HEK293 (cell line): ENCODE results near the gene CNNM1.

ENCODE experiments used
- GFI1B ChIP-seq: fragments of 450-650 bp; formaldehyde crosslinking; IDR thresholded peaks from 2 replicates; pipeline ENCODE4 v1.5.1; 2016; ENCODE audit warnings: missing biosample characterization, missing genetic modification characterization
- HIC1 ChIP-seq: fragments of 450-650 bp; formaldehyde crosslinking; IDR thresholded peaks from 2 replicates; pipeline ENCODE4 v1.5.1; 2016; ENCODE audit warnings: missing biosample characterization, missing genetic modification characterization
- MEIS1 ChIP-seq: sonication (generic); formaldehyde crosslinking; IDR thresholded peaks from 2 replicates; pipeline ENCODE4 v1.8.1; 2022; ENCODE audit warnings: missing genetic modification reagents, mild to moderate bottlenecking, borderline replicate concordance
- MZF1 ChIP-seq: fragments of 450-650 bp; formaldehyde crosslinking; IDR thresholded peaks from 2 replicates; pipeline ENCODE4 v1.5.1; 2017; ENCODE audit warnings: missing biosample characterization, missing genetic modification characterization, borderline replicate concordance
- REST ChIP-seq: fragments of 450-650 bp; formaldehyde crosslinking; IDR thresholded peaks from 2 replicates; pipeline ENCODE4 v1.5.1; 2016; ENCODE audit warnings: missing biosample characterization, missing genetic modification characterization
- SCRT2 ChIP-seq: fragments of 450-650 bp; formaldehyde crosslinking; IDR thresholded peaks from 2 replicates; pipeline ENCODE4 v1.5.1; 2016; ENCODE audit warnings: missing biosample characterization, missing genetic modification characterization
- ZFP3 ChIP-seq: fragments of 450-650 bp; formaldehyde crosslinking; IDR thresholded peaks from 2 replicates; pipeline ENCODE4 v1.5.1; 2016; ENCODE audit warnings: low read depth, missing biosample characterization, missing genetic modification characterization
- ZNF174 ChIP-seq: fragments of 450-650 bp; formaldehyde crosslinking; IDR thresholded peaks from 2 replicates; pipeline ENCODE4 v1.5.0; 2017; ENCODE audit warnings: missing biosample characterization, mild to moderate bottlenecking, missing genetic modification characterization
- ZNF26 ChIP-seq: fragments of 450-650 bp; formaldehyde crosslinking; IDR thresholded peaks from 2 replicates; pipeline ENCODE4 v1.5.1; 2016; ENCODE audit warnings: missing biosample characterization, missing genetic modification characterization
- ZNF426 ChIP-seq: fragments of 450-650 bp; formaldehyde crosslinking; IDR thresholded peaks from 2 replicates; pipeline ENCODE4 v1.5.1; 2017; ENCODE audit warnings: missing biosample characterization, missing genetic modification characterization, mild to moderate bottlenecking, inconsistent platforms, moderate library complexity
- ZNF449 ChIP-seq: fragments of 450-650 bp; formaldehyde crosslinking; IDR thresholded peaks from 2 replicates; pipeline ENCODE4 v1.5.1; 2017; ENCODE audit warnings: missing biosample characterization, mild to moderate bottlenecking, missing genetic modification characterization, moderate library complexity
- ZNF501 ChIP-seq: fragments of 450-650 bp; formaldehyde crosslinking; IDR thresholded peaks from 2 replicates; pipeline ENCODE4 v1.5.1; 2016; ENCODE audit warnings: missing biosample characterization, missing genetic modification characterization
- ZNF521 ChIP-seq: fragments of 450-650 bp; formaldehyde crosslinking; IDR thresholded peaks from 2 replicates; pipeline ENCODE4 v1.5.1; 2017; ENCODE audit warnings: missing biosample characterization, mild to moderate bottlenecking, missing genetic modification characterization
- ZNF560 ChIP-seq: fragments of 450-650 bp; formaldehyde crosslinking; IDR thresholded peaks from 2 replicates; pipeline ENCODE4 v1.5.1; 2017; ENCODE audit warnings: missing biosample characterization, missing genetic modification characterization, borderline replicate concordance
- ZNF571 ChIP-seq: fragments of 450-650 bp; formaldehyde crosslinking; IDR thresholded peaks from 2 replicates; pipeline ENCODE4 v1.5.0; 2017; ENCODE audit warnings: missing biosample characterization, missing genetic modification characterization
- ZNF580 ChIP-seq: fragments of 450-650 bp; formaldehyde crosslinking; IDR thresholded peaks from 2 replicates; pipeline ENCODE4 v1.5.1; 2016; ENCODE audit warnings: missing biosample characterization, missing genetic modification characterization
- ZNF600 ChIP-seq: fragments of 450-650 bp; formaldehyde crosslinking; IDR thresholded peaks from 2 replicates; pipeline ENCODE4 v1.5.1; 2016; ENCODE audit warnings: missing biosample characterization, missing genetic modification characterization
- ZNF610 ChIP-seq: fragments of 450-650 bp; formaldehyde crosslinking; IDR thresholded peaks from 2 replicates; pipeline ENCODE4 v1.5.1; 2016; ENCODE audit warnings: missing biosample characterization, missing genetic modification characterization, borderline replicate concordance
- ZNF658 ChIP-seq: fragments of 450-650 bp; formaldehyde crosslinking; IDR thresholded peaks from 2 replicates; pipeline ENCODE4; 2016; ENCODE audit warnings: missing biosample characterization, missing genetic modification characterization
- ZNF692 ChIP-seq: fragments of 450-650 bp; formaldehyde crosslinking; IDR thresholded peaks from 2 replicates; pipeline ENCODE4 v1.5.1; 2016; ENCODE audit warnings: missing biosample characterization, missing genetic modification characterization
- ZNF777 ChIP-seq: fragments of 450-650 bp; formaldehyde crosslinking; IDR thresholded peaks from 2 replicates; pipeline ENCODE4 v1.5.1; 2017; ENCODE audit warnings: missing biosample characterization, missing genetic modification characterization, borderline replicate concordance
- ZNF830 ChIP-seq: fragments of 450-650 bp; IDR thresholded peaks from 2 replicates; pipeline ENCODE4 v1.5.0; 2018; ENCODE audit warnings: missing biosample characterization, missing genetic modification characterization, low read depth, mild to moderate bottlenecking, moderate library complexity
- ZSCAN5A ChIP-seq: fragments of 450-650 bp; formaldehyde crosslinking; IDR thresholded peaks from 2 replicates; pipeline ENCODE4 v1.5.1; 2016; ENCODE audit warnings: missing biosample characterization, missing genetic modification characterization

Gene CNNM1

GRCh38 chr10:99328579-99329303, 415 bp upstream of the CNNM1 start (continued):
- TF ChIP-seq ZNF449 (tag by site-specific recombination) (no peak), ZNF600 (tag by site-specific recombination) (peak; percentile 69), ZNF174 (tag by site-specific recombination) (no peak), GFI1B (tag by site-specific recombination) (no peak), MZF1 (tag by site-specific recombination) (no peak), ZNF658 (tag by site-specific recombination) (no peak), REST (tag by site-specific recombination) (no peak), ZNF777 (no peak), HIC1 (tag by site-specific recombination) (peak; percentile 76; the same call in 1 of the 2 replicates), ZNF26 (no peak), ZNF830 (tag by site-specific recombination) (no peak), ZNF610 (no peak), ZSCAN5A (tag by site-specific recombination) (no peak), ZNF692 (tag by site-specific recombination) (no peak), ZNF571 (no peak), ZNF560 (no peak), ZNF580 (tag by site-specific recombination) (no peak; the same call in 1 of the 2 replicates), MEIS1 (no peak), SCRT2 (tag by site-specific recombination) (no peak), ZFP3 (tag by site-specific recombination) (peak; percentile 90), ZNF426 (no peak), ZNF501 (tag by site-specific recombination) (no peak), ZNF521 (tag by site-specific recombination) (no peak)
